GM12874 (cell line): ENCODE data around the gene CDK5R2.

ENCODE experiments used
- CTCF ChIP-seq: IDR thresholded peaks from 2 replicates; pipeline ENCODE4 v1.5.1; 2011; ENCODE audit warnings: low read depth, mild to moderate bottlenecking, control low read depth, low read length, moderate library complexity; ENCODE audit not compliant: insufficient read depth

CDK5R2 gene

DNA sequence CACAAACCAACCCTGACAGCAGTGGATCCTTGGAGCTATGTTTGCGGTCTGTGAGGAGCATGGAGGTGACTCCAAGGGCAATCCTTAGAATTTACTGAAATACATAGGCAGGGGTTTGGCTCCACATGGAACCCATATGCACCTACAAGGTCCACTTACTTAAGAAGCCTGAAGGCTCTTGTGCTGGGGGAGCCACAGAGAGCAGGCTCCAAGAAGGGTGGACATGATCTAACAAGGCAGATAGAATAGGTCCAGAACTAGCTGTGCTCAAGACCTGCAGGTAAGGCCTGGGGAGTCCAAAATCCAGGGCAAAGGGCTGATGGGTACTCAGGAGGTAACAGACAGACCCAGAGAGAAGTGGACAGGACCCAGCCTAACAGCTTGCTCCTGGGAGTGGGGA is 1.2 kb upstream of the CDK5R2 start:
- no peak for TF ChIP-seq CTCF

DNA sequence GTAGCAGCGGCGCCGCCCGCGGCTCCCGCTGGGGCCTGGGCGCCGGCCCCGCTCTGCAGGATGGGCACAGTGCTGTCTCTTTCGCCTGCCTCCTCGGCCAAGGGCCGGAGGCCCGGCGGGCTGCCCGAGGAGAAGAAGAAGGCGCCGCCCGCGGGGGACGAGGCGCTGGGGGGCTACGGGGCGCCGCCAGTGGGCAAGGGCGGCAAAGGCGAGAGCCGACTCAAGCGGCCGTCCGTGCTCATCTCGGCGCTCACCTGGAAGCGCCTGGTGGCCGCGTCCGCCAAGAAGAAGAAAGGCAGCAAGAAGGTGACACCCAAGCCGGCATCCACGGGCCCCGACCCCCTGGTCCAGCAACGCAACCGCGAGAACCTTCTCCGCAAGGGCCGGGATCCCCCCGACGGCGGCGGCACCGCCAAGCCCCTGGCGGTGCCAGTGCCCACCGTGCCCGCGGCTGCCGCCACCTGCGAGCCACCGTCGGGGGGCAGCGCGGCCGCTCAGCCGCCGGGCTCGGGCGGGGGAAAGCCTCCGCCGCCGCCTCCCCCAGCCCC is 369 bp downstream of the CDK5R2 start:
- no peak for TF ChIP-seq CTCF

- no peak for TF ChIP-seq CTCF
Observed at GRCh38 chr2:218960309-218961165, 1.1 kb downstream of the CDK5R2 start.

- no peak for TF ChIP-seq CTCF
Observed at GRCh38 chr2:218961229-218961628, 1.8 kb downstream of the CDK5R2 start.

DNA sequence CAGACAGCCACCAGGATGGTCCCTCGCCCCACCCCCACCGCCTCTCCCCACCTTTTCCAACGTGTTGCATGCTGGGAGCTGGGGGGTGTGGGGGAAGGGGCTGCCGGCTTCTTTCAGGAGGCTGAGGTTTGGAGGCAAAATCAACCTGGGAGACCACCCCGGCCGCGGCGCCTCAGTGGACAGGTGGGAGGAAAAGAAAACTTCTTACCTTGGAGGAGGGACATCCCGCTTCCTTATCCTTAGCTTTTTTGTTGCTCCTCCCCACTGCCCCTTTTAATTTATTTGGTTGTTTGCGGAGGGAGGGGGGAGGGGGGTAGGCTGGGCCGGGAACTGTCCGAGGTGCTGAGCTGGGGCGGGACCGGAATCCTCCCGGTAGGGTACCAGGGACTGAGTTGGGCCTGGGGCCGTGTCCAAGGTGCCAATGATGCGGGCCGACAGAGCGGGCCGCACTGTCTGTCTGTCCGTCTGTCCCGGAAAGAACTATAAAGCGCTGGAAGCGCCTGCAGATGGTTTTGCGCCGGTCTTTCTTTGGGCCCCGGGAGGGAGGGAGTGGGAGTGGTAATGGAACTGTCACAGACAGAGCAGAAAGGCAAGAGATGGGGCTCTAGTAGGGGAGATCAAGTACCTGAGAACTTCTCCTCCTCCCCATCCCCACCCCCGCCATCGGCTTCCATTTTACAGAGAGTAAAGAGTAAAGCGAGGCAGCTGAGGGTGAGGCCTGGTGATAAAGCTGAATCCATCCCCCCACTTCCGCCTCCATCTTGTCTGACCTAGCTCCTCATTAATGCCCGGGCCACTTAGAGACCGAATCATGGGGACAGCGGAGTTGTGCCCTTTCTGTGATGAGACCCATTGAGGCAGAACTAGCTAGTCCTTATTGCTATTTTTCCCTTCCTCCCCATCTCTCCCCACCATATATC is 2.4 kb downstream of the CDK5R2 start:
- no peak for TF ChIP-seq CTCF

DNA sequence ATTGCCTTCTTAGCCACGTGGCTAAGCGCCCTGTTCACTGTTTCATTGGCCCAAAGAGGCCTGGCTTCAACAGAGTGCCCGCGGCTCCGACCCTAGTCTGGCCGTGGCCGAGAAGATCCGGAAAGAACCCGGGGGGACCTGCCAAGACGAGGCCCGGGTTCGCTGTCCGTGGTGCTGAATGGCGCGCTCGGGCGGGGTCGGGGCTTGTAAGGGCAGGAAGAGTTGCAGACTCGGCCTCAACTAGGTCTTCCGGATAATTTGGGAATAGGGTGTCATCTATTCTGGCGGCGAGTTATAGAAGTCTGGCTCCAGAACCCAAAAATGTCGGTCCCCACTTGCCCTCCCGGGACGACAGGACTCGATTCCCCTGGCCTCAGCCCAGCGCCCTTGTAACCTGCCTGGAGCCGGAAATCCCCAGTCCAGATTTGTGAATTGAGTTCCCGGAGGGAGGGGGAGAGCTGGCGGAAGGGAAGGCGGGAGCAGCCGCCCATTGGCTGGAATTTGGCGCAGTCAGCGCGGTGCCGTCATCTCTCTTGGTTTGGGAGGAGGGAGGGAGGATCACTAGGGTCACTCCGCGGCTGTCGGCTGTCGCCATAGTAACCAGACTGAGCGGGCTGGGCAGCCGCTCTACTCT is 3.5 kb downstream of the CDK5R2 start:
- no peak for TF ChIP-seq CTCF

DNA sequence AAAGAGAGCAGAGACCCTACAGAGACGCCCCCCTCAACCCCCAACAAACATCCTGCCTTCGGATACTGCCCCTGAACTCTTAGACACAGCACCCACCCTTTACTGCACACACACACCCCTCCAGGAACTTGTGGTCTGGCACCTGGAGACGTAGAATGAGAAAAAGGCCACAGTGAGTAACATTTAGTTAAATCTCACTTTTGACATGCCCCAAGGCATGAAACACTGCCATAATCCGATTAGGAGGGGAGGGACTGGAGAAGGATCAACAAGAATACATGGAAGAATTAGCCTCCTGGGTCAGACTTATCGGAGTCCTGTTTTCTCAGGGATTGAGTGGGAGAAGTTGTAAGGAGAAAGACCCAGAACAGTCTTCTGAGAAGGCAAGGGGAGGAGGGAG is 4.1 kb downstream of the CDK5R2 start:
- no peak for TF ChIP-seq CTCF
